GM10266 (cell line): ENCODE measurements around the gene CCDC183.
"Not testable (repeated sequence)": the region's sequence is repeated elsewhere in the genome, so short reads cannot be mapped to it uniquely, and the experiment has no call there.

Source experiments
- DNase-seq: peaks from one replicate; pipeline ENCODE4 v3.0.0; 2012; ENCODE audit errors: extremely low spot score
- TF ChIP-seq, protein P1 (sequence below): IDR thresholded peaks from 2 replicates; pipeline ENCODE4 v1.5.1; 2012; ENCODE audit warnings: mild to moderate bottlenecking, low read depth; ENCODE audit not compliant: control insufficient read depth, insufficient read depth; ENCODE audit errors: missing control alignments

Gene CCDC183

DNA sequence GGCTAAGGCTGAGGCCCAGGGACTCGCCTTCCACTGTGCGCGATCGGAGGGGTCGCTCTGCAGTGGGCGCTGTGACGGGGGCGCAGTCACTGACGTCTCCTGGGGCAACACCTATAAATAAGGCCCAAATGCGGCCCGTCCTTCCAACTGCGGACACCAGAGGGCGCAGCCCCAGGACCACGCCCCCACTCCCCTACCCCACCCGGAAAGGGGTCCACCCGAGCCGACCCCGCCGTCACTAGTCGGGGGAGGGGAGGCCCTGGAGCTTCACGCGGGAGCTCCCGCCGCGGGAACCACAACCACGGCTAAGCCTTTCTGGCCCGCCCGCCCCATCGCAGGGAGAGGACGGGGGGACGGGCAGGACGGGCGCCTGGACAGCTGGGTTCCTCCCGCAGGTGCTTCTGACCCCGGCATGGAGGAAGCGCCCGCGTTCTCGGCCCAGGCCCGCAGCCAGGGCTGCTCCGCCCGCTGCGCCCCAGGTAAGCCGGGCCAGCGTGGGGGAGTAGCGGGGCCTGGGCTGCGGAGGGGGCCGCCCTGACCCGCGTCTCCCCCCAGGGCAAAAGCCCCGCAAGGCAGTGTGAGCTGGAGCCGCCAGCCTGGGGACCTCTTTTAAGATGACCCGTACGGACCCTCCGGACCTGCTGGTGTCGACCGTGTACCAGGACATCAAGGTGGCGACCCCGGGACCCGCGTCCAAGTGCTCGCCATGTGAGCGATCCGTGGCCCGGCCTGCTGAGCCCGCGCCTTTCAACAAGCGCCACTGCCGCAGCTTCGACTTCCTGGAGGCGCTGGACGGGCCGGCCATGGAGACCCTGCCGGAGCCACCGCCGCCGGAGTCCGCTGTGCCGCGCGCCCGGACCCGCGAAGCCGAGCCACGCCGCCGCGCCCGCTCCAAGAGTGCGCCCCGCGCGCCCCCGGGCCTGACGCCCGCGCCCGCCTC, 47.9 kb downstream of the CCDC183 start:
- TF ChIP-seq, protein P1, sequence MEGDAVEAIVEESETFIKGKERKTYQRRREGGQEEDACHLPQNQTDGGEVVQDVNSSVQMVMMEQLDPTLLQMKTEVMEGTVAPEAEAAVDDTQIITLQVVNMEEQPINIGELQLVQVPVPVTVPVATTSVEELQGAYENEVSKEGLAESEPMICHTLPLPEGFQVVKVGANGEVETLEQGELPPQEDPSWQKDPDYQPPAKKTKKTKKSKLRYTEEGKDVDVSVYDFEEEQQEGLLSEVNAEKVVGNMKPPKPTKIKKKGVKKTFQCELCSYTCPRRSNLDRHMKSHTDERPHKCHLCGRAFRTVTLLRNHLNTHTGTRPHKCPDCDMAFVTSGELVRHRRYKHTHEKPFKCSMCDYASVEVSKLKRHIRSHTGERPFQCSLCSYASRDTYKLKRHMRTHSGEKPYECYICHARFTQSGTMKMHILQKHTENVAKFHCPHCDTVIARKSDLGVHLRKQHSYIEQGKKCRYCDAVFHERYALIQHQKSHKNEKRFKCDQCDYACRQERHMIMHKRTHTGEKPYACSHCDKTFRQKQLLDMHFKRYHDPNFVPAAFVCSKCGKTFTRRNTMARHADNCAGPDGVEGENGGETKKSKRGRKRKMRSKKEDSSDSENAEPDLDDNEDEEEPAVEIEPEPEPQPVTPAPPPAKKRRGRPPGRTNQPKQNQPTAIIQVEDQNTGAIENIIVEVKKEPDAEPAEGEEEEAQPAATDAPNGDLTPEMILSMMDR, result peak; percentile 57

DNA sequence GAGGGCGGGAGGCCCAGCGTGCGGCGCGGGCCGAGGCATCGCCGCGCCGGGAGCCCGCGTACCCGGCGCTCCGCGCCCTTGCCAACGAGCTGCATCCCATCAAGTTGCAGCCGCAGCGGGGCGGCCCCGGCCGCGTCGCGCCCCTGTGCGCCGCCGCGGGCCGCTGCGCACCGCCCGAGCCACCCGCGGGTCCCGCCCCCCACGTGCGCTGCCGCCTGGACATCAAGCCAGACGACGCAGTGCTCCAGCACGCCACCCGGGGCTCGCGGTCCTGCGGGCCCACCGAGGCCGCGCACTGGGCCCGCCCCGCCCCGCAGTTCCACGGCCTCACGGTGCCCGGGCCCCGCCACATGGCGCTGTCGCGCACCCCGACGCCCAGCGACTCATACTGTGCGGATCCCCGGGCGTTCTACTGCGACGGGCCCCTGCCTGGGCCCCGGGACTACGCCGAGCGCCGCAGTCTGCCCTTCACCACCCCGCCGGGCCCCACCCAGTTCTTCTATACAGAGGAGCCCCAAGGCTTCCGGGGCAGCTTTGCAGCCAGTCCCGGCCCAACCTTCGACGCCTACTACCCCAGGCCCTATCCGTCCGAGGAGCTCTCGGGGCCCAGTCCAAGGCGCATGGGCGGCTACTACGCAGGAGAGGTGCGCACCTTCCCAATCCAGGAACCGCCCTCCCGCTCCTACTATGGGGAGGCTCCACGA, 48.8 kb downstream of the CCDC183 start:
- DNase-seq, result no peak
- TF ChIP-seq, protein P1, result no peak

More for the DNA sequence above, 47.9 kb downstream of the CCDC183 start:
- not testable (repeated sequence) for DNase-seq

DNA sequence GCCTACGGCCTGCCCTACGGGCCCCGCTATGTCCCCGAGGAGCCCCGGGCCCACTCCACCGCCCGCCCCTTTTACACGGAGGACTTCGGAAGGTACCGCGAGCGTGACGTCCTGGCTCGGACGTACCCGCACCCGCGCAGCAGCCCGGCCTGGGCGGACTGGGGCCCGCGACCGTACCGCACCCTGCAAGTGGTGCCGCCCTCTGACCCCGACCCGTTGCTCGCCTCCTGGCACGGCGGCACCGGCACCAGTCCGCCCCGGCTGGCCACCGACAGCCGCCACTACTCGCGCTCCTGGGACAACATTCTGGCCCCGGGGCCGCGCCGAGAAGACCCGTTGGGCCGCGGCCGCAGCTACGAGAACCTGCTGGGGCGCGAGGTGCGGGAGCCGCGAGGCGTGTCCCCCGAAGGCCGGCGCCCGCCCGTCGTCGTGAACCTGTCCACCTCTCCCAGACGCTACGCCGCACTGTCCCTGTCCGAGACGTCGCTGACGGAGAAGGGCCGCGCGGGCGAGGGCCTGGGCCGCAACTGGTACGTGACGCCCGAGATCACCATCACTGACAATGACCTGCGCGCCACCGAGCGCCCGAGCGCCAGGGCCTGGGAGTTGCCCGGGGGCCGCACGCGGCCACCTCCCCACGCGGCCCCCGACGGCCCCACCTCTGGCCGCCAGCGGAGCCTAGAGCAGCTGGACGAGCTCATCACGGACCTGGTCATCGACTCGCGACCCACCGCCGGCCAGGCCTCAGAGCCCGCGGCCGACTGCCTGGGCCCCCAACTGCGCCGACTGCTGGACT, 49.5 kb downstream of the CCDC183 start:
- TF ChIP-seq, protein P1, result no peak
- DNase-seq, result no peak

DNA sequence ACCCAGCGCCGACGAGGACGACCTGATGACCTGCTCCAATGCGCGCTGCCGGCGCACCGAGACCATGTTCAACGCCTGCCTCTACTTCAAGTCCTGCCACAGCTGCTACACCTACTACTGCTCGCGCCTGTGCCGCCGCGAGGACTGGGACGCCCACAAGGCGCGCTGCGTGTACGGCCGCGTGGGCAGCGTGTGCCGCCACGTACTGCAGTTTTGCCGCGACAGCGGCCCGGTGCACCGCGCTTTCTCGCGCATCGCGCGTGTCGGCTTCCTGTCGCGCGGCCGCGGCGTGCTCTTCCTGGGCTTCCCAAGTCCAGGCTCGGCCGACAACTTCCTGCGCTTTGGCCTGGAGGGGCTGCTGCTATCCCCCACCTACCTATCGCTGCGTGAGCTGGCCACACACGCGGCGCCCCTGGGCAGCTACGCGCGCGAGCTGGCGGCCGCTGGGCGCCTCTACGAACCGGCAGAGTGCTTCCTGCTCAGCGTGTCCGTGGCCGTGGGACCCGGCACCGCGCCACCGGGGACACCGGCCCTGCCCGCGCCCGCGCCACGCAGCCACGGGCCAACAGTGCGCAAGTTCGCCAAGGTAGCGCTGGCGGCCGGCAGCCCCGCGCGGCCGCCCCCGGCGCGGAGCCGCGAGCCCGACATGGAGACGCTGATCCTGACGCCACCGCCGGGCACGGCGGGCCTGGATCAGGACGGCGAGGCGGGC, 50.4 kb downstream of the CCDC183 start:
- TF ChIP-seq, protein P1, result no peak
- no peak for DNase-seq

DNA sequence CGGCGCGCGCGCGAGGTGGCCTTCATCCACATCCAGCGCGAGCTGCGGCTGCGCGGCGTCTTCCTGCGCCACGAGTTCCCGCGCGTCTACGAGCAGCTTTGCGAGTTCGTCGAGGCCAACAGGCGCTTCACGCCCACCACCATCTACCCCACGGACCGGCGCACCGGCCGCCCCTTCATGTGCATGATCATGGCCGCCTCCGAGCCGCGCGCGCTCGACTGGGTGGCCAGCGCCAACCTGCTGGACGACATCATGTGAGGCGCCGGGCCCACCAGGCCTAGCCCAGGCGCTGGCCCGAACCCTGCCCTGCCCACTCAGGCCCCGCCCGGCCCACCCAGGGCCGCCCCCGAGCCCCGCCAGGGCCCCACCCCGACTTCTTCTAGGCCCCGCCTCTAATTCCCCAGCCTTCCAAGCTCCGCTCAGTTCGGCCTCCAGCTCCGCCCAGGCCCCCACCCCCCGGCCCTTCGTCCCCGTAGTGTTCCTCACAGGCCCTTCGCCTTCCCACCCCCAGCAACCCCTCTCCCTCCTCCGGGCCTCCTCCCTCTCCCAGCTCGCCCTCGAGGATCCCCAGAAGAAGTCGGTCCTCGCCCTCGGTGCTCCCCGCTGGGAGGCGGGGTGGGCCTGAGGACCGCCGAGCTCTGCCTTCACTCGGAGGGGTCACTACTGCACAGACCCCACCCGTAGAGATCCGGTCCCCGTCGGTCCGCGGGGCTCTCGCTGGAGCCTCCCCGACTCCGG, 51.1 kb downstream of the CCDC183 start:
- DNase-seq, result peak; percentile 73
- TF ChIP-seq, protein P1, result no peak

DNA sequence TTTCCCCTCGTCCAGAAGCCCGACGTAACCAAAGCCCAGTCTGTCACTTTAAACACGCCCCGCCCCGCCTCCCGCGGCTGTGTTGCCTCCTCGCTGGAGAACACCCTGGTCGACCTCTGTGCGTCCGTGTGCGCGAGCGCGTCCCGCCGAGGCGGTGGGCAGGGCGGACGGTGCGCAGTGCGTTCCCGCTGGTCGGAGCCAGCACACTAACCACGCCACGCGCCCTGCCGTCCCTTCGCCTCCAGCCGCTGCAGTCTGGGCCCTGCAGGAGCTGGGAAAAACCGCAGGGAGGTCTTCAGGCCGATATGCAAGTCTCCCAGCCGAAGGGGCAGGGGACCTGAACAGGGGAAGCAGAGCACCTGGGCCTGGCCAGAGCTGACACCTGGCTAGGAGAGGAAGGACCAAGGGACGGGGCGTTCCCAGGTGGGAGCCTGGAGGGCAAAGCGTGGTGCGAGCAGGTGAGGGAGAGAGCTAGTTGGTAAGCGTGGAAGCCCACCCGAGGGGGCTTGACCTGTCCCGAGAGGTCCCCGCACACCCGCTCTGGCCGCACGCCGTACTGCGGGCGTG, 51.8 kb downstream of the CCDC183 start:
- TF ChIP-seq, protein P1, result no peak
- DNase-seq, result peak; percentile 90
